ENCODE results near the gene NHERF1. TPM values are rescaled to one million over a fixed set of nuclear protein-coding genes. Genes with fewer than 3 reads are reported as not detected.
A peak's percentile ranks its signal among the peaks of the same experiment; 100 is the strongest.

NHERF1 gene
- total and polyA plus RNA-seq, 2 of the 4 experiments (the other 2 are of a cell fraction) = 3.8 to 11.8 TPM

GRCh38 chr17:74728033-74728701, 20.3 kb upstream of the NHERF1 start:
- no peak overlapping the region for H3K4me2 ChIP-seq (ENCODE audit: low read depth, low read length)
- no peak overlapping the region for H3K4me3 ChIP-seq (ENCODE audit: insufficient read depth, low read depth, low read length)
- peaks cover 3% of the 10 kb centered on the region; the same call in 1 of the 2 replicates for H3K9me3 ChIP-seq (ENCODE audit: control insufficient read depth, insufficient read depth, low read length)
- H3K4ac ChIP-seq (ENCODE audit: low read depth, low read length) = no peak overlapping the region
- peak overlapping the region; percentile 19 for H2BK5ac ChIP-seq (ENCODE audit: low read depth, low read length, poor library complexity, severe bottlenecking)
- H2AK9ac ChIP-seq (replicated peaks; ENCODE audit: low read depth, low read length, poor library complexity) = no peak overlapping the region
- no peak overlapping the region for H2BK120ac ChIP-seq (ENCODE audit: low read depth, low read length)
- H3K36me3 ChIP-seq (ENCODE audit: control insufficient read depth, insufficient read depth, low read length) = no peaks in the 10 kb centered on the region
- H3K79me1 ChIP-seq (ENCODE audit: low read depth in 1 of 2, low read length in 2 of 2) = no peaks in the 10 kb centered on the region
- in situ Hi-C loops (cut with MboI; ENCODE audit: low sequenced_read_pairs) = no loop called here
- no peak overlapping the region for H2AK5ac ChIP-seq (ENCODE audit: low read depth, low read length)
- no peak overlapping the region for H2BK20ac ChIP-seq (ENCODE audit: low read depth, low read length)
- no peak overlapping the region for H3K9ac ChIP-seq (ENCODE audit: low read depth, low read length)
- DNase-seq (no peak), ATAC-seq (ENCODE audit: low read depth) (no peak)
- no peaks in the 10 kb centered on the region; the same call in 1 of the 2 replicates for H3K27me3 ChIP-seq (ENCODE audit: control insufficient read depth, insufficient read depth, low read length)
- TF ChIP-seq SMC3 (IDR thresholded peaks at IDR 0.05; ENCODE audit: low read depth, low read length) (no peak), CHD1 (IDR thresholded peaks at IDR 0.05; ENCODE audit: low read depth, low read length) (no peak), CEBPB (IDR thresholded peaks at IDR 0.05; ENCODE audit: low read depth, low read length) (no peak), RFX5 (IDR thresholded peaks at IDR 0.05; ENCODE audit: low read depth, low read length) (no peak), USF2 (IDR thresholded peaks at IDR 0.05; ENCODE audit: low read depth, low read length) (no peak), MAFK (IDR thresholded peaks at IDR 0.05; ENCODE audit: low read depth, low read length) (no peak), MAZ (IDR thresholded peaks at IDR 0.05; ENCODE audit: borderline replicate concordance, low read depth, low read length) (no peak), BHLHE40 (IDR thresholded peaks at IDR 0.05; ENCODE audit: low read depth, low read length) (no peak), NFE2L2 (IDR thresholded peaks at IDR 0.05; ENCODE audit: low read depth, low read length) (no peak), FOS (IDR thresholded peaks at IDR 0.05; ENCODE audit: low read depth, low read length) (no peak), POLR2A (IDR thresholded peaks at IDR 0.05; ENCODE audit: low read depth, low read length) (no peak), RAD21 (IDR thresholded peaks at IDR 0.05; ENCODE audit: low read length) (no peak), CTCF (conservative IDR thresholded peaks at IDR 0.05; ENCODE audit: low read depth, low read length) (no peak), MXI1 (IDR thresholded peaks at IDR 0.05; ENCODE audit: borderline replicate concordance, low read depth, low read length) (no peak), ELK1 (IDR thresholded peaks at IDR 0.05; ENCODE audit: borderline replicate concordance, low read depth, low read length) (no peak), RCOR1 (IDR thresholded peaks at IDR 0.05; ENCODE audit: insufficient replicate concordance, low read length) (no peak)
- 100% methylated on average over 1 of the region's 3 CpGs; no CpG with 5 or more reads in 1 of the 2 experiments for WGBS, 2 experiments (ENCODE audit: extremely low coverage in 2 of 2, insufficient read length in 1 of 2)
- H4K8ac ChIP-seq (ENCODE audit: low read depth in 2 of 2, low read length in 2 of 2) = no peak overlapping the region
- ChIA-PET POLR2A (ENCODE audit: unreplicated experiment) (no interaction called here), CTCF (no interaction called here)
- no peak overlapping the region for H3K18ac ChIP-seq (ENCODE audit: low read depth, low read length)
- BruUV-seq (replicated peaks) = no TSS peak
- no peak overlapping the region for H2BK15ac ChIP-seq (ENCODE audit: low read depth, low read length)
- H4K5ac ChIP-seq (ENCODE audit: low read depth, low read length) = no peak overlapping the region
- no peak overlapping the region for H3K14ac ChIP-seq (replicated peaks; ENCODE audit: low read depth, low read length)
- dilution Hi-C loops (cut with HindIII; ENCODE audit: low sequenced_read_pairs, unreplicated experiment) = no loop called here
- no peak overlapping the region for H4K91ac ChIP-seq (ENCODE audit: insufficient read depth, low read depth, low read length)
- no peak overlapping the region for H3K23ac ChIP-seq (ENCODE audit: low read depth, low read length)
- intact Hi-C loops (cut with micrococcal nuclease) = no loop called here
- no peak overlapping the region for H3K56ac ChIP-seq (ENCODE audit: extremely low read depth, insufficient read depth, low read length)
- H4K20me1 ChIP-seq (ENCODE audit: insufficient read depth, low read length) = no peaks in the 10 kb centered on the region
- no peak overlapping the region for H3K27ac ChIP-seq (ENCODE audit: insufficient read depth, low read length)
- H2AFZ ChIP-seq (replicated peaks; ENCODE audit: low read length, poor library complexity) = no peak overlapping the region
- H3K4me1 ChIP-seq (ENCODE audit: control insufficient read depth, insufficient read depth, low read length) = no peaks in the 10 kb centered on the region
- no peaks in the 10 kb centered on the region for H3K9me1 ChIP-seq (ENCODE audit: insufficient read depth, low read length)
